PFSK-1 (cell line): ENCODE results near the gene SEMA4B.

ENCODE experiments used
- FOXP2 ChIP-seq: optimal IDR thresholded peaks from 2 replicates; pipeline ENCODE3; 2011; ENCODE audit warnings: borderline replicate concordance, control low read depth, inconsistent platforms; ENCODE audit not compliant: insufficient read depth; ENCODE audit errors: extremely low read length, extremely low read depth
- POLR2AphosphoS5 ChIP-seq: IDR thresholded peaks from 2 replicates; pipeline ENCODE4 v1.6.1; 2012; ENCODE audit warnings: low read depth, mild to moderate bottlenecking, control low read depth, low read length, moderate library complexity
- REST ChIP-seq, 2 experiments: IDR thresholded peaks; 2 replicates each; pipeline versions ENCODE4 v1.6.1 to v1.8.0; 2011 to 2012; ENCODE audit warnings: low read depth in 2 of 2, low read length in 2 of 2, control low read depth in 1 of 2, inconsistent platforms in 1 of 2, mild to moderate bottlenecking in 1 of 2, moderate library complexity in 1 of 2; ENCODE audit not compliant: insufficient read depth in 1 of 2
- SIN3A ChIP-seq: IDR thresholded peaks from 2 replicates; pipeline ENCODE4 v1.6.1; 2012; ENCODE audit warnings: mild to moderate bottlenecking, low read length, moderate library complexity, borderline replicate concordance; ENCODE audit not compliant: insufficient read depth
- TAF1 ChIP-seq: IDR thresholded peaks from 2 replicates; pipeline ENCODE4 v1.6.1; 2012; ENCODE audit warnings: low read length, control low read depth, borderline replicate concordance; ENCODE audit not compliant: insufficient read depth

Gene SEMA4B

GRCh38 chr15:90257776-90258175 lies 56.6 kb downstream of the SEMA4B start:
- TF ChIP-seq POLR2AphosphoS5: no peak
- TF ChIP-seq REST (IDR thresholded peaks at IDR 0.05; ENCODE audit: insufficient read depth in 1 of 2, low read depth in 2 of 2, low read length in 2 of 2): no peak
- TF ChIP-seq TAF1: no peak
- no peak for TF ChIP-seq FOXP2
- no peak for TF ChIP-seq SIN3A

- TF ChIP-seq SIN3A: no peak
- TF ChIP-seq POLR2AphosphoS5: no peak
- TF ChIP-seq FOXP2: no peak
- TF ChIP-seq TAF1: no peak
- no peak for TF ChIP-seq REST (IDR thresholded peaks at IDR 0.05; ENCODE audit: insufficient read depth in 1 of 2, low read depth in 2 of 2, low read length in 2 of 2)
Observed at GRCh38 chr15:90259524-90259923, 58.4 kb downstream of the SEMA4B start.

- TF ChIP-seq FOXP2 (no peak), SIN3A (no peak), TAF1 (no peak), POLR2AphosphoS5 (no peak), REST (IDR thresholded peaks at IDR 0.05; ENCODE audit: insufficient read depth in 1 of 2, low read depth in 2 of 2, low read length in 2 of 2) (no peak)
Observed at GRCh38 chr15:90261811-90262210, 60.7 kb downstream of the SEMA4B start.

- TF ChIP-seq REST (IDR thresholded peaks at IDR 0.05; ENCODE audit: insufficient read depth in 1 of 2, low read depth in 2 of 2, low read length in 2 of 2) (no peak), SIN3A (no peak), TAF1 (no peak), FOXP2 (no peak), POLR2AphosphoS5 (no peak)
Observed at GRCh38 chr15:90262426-90262825, 61.3 kb downstream of the SEMA4B start.

- no peak for TF ChIP-seq SIN3A
- no peak for TF ChIP-seq POLR2AphosphoS5
- TF ChIP-seq TAF1: no peak
- no peak for TF ChIP-seq REST (IDR thresholded peaks at IDR 0.05; ENCODE audit: insufficient read depth in 1 of 2, low read depth in 2 of 2, low read length in 2 of 2)
- TF ChIP-seq FOXP2: no peak
Observed at GRCh38 chr15:90264671-90265070, 63.5 kb downstream of the SEMA4B start.
